Activated CD8-positive, alpha-beta T cell treated with anti-CD3 and anti-CD28 coated beads for 36 hours (primary cell): ENCODE data around the gene DLG3. TPM values are rescaled to one million over a fixed set of nuclear protein-coding genes. Genes with fewer than 3 reads are reported as not detected.
A peak's percentile ranks its signal among the peaks of the same experiment; 100 is the strongest.

Source experiments
- ATAC-seq: fragments of 200-7000 bp; cut with Tn5 transposase; one replicate; pipeline ENCODE4 v1.10.0; 2021; ENCODE audit warnings: mild to moderate bottlenecking, moderate library complexity
- CTCF ChIA-PET: fragments of 350-600 bp; sonication (Branson Sonifier 250); formaldehyde crosslinking; loops from one replicate; lab custom pipeline; 2021; ENCODE audit warnings: antibody characterized with exemption; lab: Charles Lee
- POLR2A ChIA-PET: fragments of 350-600 bp; sonication (Branson Sonifier 250); formaldehyde crosslinking; loops from one replicate; lab custom pipeline; 2021; ENCODE audit warnings: antibody characterized with exemption; lab: Charles Lee
- DNase-seq: peaks from one replicate; pipeline ENCODE4 v3.0.0-alpha.2; 2020
- H3K27ac Mint-ChIP-seq: one replicate; pipeline ENCODE4 v1.8.0; 2021; ENCODE audit warnings: mild to moderate bottlenecking, mixed read lengths
- H3K27me3 Mint-ChIP-seq: one replicate; pipeline ENCODE4 v1.8.0; 2021; ENCODE audit warnings: mixed read lengths
- H3K36me3 Mint-ChIP-seq: one replicate; pipeline ENCODE4 v1.8.0; 2021; ENCODE audit warnings: low read depth, mixed read lengths
- H3K4me1 Mint-ChIP-seq: one replicate; pipeline ENCODE4 v1.8.0; 2021; ENCODE audit warnings: low read depth, mixed read lengths
- H3K4me3 Mint-ChIP-seq: one replicate; pipeline ENCODE4 v1.8.0; 2021; ENCODE audit warnings: mild to moderate bottlenecking, moderate library complexity, mixed read lengths
- H3K9me3 Mint-ChIP-seq: one replicate; pipeline ENCODE4 v1.8.0; 2021; ENCODE audit warnings: mixed read lengths
- intact Hi-C: fragments of 100-400 bp; cut with micrococcal nuclease; formaldehyde crosslinking; loops from one replicate; pipeline ENCODE4 v1.10.0; 2022
- total RNA-seq, 2 experiments: library from RNA; stranded (reverse); gene quantifications; one replicate each; pipeline ENCODE4 v1.2.3, GENCODE V29; 2021
- TF ChIP-seq, protein P1 (sequence below): fragments of 200-600 bp; IDR thresholded peaks from one replicate; pipeline ENCODE4 v1.8.0; 2022; ENCODE audit warnings: antibody characterized with exemption, mild to moderate bottlenecking

Gene DLG3
- total RNA-seq, 2 experiments from 2014 or later, result 24.8 to 27.3 TPM

DNA sequence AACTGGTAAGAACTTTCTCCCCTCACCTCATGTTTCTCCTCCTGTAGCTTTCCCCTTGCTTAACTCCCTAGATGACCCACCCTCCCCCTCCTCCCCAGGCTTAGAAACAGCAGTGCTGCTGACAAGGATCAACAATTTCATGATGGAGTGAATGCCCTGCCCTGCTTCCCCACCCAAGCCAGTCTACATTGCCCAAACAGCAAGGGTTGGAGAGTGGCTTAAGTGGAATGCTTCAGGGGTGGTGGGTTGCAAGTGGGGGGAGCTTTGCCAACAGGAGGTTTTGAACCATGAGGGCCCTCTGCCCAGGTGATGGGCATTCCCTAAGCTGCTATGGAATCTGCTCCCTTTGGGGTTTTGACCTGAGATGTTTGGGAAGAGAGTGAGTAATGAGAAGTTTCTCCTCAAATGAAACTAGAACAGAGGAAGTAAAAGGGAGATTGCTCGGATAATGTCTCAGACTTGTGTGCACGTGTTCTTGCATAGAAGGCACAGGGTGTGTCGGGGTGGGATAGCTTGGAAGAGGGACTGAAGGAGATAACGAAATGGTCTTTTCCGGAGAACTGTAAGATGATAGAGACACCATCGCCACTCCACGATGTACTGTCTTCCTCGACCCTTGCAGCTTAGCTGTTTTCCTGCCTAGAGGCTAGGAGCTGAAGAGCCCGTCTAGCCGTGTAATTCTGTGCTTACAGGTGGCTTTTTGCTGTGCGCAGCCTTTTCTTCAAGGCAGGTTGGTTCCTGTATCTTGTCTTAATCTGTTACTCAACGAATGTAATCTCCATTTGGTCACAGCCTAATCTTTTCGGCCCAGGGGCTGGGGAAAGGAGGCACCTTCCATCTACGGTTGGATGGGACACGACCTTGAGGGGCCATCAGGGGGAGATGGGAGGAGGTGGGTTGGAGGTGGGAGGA is 11.4 kb upstream of the DLG3 start:
- intact Hi-C loops, result loop anchor here (10.0 kb wide), 1 partner anchor 298 kb away; the partner anchor contains the start of gene IGBP1
- Mint-ChIP-seq H3K36me3 (no peaks in the 10 kb centered on the region), H3K4me3 (peak overlapping the region; percentile 86), H3K4me1 (peaks cover 13% of the 10 kb centered on the region), H3K27ac (peak overlapping the region; percentile 91), H3K9me3 (no peaks in the 10 kb centered on the region), H3K27me3 (no peaks in the 10 kb centered on the region)
- no peak for ATAC-seq
- no peak for DNase-seq
- POLR2A ChIA-PET, result interaction anchor here (0.8 to 1.6 kb wide), 3 partner anchors 143 to 301 kb away, joined by 3 to 5 read pairs (median 3); partner anchors contain the start of genes KIF4A and PDZD11
- TF ChIP-seq, protein P1, sequence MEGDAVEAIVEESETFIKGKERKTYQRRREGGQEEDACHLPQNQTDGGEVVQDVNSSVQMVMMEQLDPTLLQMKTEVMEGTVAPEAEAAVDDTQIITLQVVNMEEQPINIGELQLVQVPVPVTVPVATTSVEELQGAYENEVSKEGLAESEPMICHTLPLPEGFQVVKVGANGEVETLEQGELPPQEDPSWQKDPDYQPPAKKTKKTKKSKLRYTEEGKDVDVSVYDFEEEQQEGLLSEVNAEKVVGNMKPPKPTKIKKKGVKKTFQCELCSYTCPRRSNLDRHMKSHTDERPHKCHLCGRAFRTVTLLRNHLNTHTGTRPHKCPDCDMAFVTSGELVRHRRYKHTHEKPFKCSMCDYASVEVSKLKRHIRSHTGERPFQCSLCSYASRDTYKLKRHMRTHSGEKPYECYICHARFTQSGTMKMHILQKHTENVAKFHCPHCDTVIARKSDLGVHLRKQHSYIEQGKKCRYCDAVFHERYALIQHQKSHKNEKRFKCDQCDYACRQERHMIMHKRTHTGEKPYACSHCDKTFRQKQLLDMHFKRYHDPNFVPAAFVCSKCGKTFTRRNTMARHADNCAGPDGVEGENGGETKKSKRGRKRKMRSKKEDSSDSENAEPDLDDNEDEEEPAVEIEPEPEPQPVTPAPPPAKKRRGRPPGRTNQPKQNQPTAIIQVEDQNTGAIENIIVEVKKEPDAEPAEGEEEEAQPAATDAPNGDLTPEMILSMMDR, result no peak
- CTCF ChIA-PET, result interaction anchor here (0.6 to 1.8 kb wide), 19 partner anchors 8 to 403 kb away, joined by 3 to 8 read pairs (median 3); partner anchors contain the start of genes GDPD2 and IGBP1

DNA sequence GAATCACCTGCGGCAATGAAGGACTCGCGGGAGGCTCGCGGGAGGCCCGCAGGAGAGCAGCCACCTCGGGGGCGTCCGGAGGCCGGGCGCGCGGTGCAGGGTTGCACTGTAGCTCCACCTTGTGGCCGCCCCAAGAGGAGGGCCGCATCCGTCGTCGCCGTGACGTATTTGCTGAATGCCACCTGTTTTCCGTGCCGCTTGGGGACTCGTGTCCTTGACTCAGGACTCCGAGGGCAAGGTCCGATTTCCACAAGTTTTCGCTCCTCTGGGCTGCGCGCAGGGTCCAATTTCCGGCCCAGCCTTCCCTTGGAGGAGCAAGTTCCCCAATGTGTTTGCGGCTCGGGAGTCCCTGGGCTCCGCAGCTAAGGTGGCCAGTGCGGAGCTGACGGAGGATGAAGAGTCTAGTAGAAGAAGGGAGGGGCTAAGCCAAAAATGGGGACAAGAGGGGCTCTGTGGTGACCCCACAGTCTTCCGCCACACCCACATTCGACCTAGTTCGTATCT is 10.7 kb upstream of the DLG3 start:
- CTCF ChIA-PET, result interaction anchor here (0.6 to 1.8 kb wide), 18 partner anchors 9 to 404 kb away, joined by 3 to 8 read pairs (median 3); partner anchors contain the start of genes GDPD2, IGBP1, KIF4A and PDZD11
- peak overlapping the region; percentile 91 for H3K27ac Mint-ChIP-seq
- TF ChIP-seq, protein P1, result peak; percentile 60
- no peaks in the 10 kb centered on the region for H3K36me3 Mint-ChIP-seq
- ATAC-seq (peak; percentile 79), DNase-seq (peak; percentile 83)
- POLR2A ChIA-PET, result interaction anchor here (1.3 to 1.6 kb wide), 2 partner anchors 144 to 157 kb away, joined by 3 to 5 read pairs; partner anchors contain the start of genes KIF4A and PDZD11
- peaks cover 18% of the 10 kb centered on the region for H3K4me1 Mint-ChIP-seq
- H3K27me3 Mint-ChIP-seq, result no peaks in the 10 kb centered on the region
- intact Hi-C loops, result loop anchor here (10.0 kb wide), 1 partner anchor 299 kb away; the partner anchor contains the start of gene IGBP1
- peak overlapping the region; percentile 86 for H3K4me3 Mint-ChIP-seq
- H3K9me3 Mint-ChIP-seq, result no peaks in the 10 kb centered on the region

DNA sequence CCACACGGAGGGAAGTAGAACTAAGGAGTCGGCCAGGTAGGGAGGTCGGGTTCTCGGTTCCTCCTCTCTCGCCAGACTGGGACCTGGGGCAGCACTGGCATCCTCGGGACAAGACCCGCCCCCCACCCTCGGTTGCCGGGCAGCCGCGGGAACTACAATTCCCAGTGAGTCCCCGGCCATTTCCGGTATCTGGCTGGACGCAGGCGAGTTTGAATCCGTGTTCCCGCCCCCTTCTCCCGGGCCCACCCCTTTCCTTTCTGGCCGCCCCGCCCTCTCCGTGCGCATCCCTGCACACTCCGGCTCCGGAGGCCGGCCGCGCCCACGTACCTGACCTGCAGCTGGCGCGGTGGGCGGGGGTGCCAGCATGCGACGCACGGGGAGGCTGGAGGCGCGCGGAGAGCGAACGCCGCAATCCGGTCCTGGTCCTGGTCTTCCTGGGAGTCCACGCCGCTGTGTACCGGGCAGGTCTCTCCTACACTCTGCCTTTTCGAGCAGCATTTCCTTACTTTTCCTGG is 10.2 kb upstream of the DLG3 start:
- peak; percentile 72 for ATAC-seq
- H3K27ac Mint-ChIP-seq, result peak overlapping the region; percentile 91

DNA sequence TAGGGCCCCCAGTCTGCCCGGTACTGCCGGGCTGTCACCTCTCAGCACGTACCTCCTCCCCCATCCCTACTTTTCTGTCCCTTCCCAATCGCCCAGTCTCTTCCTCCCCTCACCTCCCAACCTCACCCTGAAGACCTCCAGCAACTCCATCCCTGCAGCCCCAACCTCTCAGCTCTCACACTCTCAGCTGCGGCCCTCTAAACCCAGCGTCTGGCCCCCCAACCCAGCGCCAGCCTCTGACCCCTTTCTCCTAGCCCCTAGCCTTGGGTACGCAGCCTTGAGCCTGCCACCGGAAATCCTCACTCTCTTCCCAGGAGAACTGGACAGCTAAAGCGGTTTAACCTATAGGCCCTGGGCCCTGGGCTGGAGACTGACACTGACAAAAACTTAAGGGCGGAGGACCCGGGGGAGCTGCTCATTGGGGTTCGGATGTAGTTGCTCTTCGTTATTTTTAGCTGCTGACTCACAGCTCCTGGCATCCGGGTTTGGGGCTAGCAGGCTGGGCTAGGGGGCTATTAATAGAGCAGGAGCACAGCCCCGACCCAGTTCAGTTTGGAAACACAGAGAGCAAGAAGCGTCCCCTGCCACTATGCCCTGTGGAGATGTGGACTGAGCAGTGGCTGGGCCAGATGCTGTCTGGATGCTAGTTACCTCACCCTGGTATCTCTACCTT is 9.6 kb upstream of the DLG3 start:
- Mint-ChIP-seq H3K36me3 (no peaks in the 10 kb centered on the region), H3K9me3 (no peaks in the 10 kb centered on the region), H3K4me3 (peak overlapping the region; percentile 86), H3K27ac (peak overlapping the region; percentile 59), H3K27me3 (no peaks in the 10 kb centered on the region), H3K4me1 (peaks cover 21% of the 10 kb centered on the region)
- intact Hi-C loops, result loop anchor here (10.0 kb wide), 1 partner anchor 300 kb away; the partner anchor contains the start of gene IGBP1
- ATAC-seq, result peak; percentile 14
- CTCF ChIA-PET, result interaction anchor here (1.1 to 1.8 kb wide), 5 partner anchors 16 to 230 kb away, joined by 3 to 11 read pairs (median 3); partner anchors contain the start of genes KIF4A and PDZD11
- TF ChIP-seq, protein P1, result no peak
- POLR2A ChIA-PET, result interaction anchor here (1.2 to 1.3 kb wide), 2 partner anchors 16 to 145 kb away, joined by 3 to 4 read pairs; partner anchors contain the start of genes KIF4A and PDZD11
- peak; percentile 43 for DNase-seq

More for the DNA sequence above, 10.2 kb upstream of the DLG3 start:
- H3K4me1 Mint-ChIP-seq, result peaks cover 21% of the 10 kb centered on the region
- H3K4me3 Mint-ChIP-seq, result peak overlapping the region; percentile 86
- no peaks in the 10 kb centered on the region for H3K36me3 Mint-ChIP-seq
- H3K9me3 Mint-ChIP-seq, result no peaks in the 10 kb centered on the region
- ChIA-PET POLR2A (interaction anchor here (1.2 to 1.6 kb wide), 3 partner anchors 17 to 157 kb away, joined by 3 to 5 read pairs (median 4); partner anchors contain the start of genes KIF4A and PDZD11), CTCF (interaction anchor here (0.7 to 1.8 kb wide), 8 partner anchors 17 to 405 kb away, joined by 3 to 8 read pairs (median 3); partner anchors contain the start of genes KIF4A and PDZD11)
- peak; percentile 85 for DNase-seq
- H3K27me3 Mint-ChIP-seq, result no peaks in the 10 kb centered on the region
- TF ChIP-seq, protein P1, result no peak
- intact Hi-C loops, result loop anchor here (10.0 kb wide), 1 partner anchor 300 kb away; the partner anchor contains the start of gene IGBP1
